A673 (cell line): ENCODE data around the gene HDAC10. TPM values are rescaled to one million over a fixed set of nuclear protein-coding genes. Genes with fewer than 3 reads are reported as not detected.

Experiments used
- BruUV-seq: library from RNA; stranded (reverse); fragments of 400-500 nt; replicated peaks from 2 replicates; lab custom pipeline; 2021; lab: Mats Ljungman, UMichigan
- CTCF ChIA-PET: fragments of 300-600 bp; sonication (Branson Sonifier 250); formaldehyde crosslinking; loops from one replicate; lab custom pipeline; 2022; ENCODE audit warnings: antibody characterized with exemption; lab: Charles Lee
- POLR2A ChIA-PET: fragments of 300-600 bp; sonication (Branson Sonifier 250); formaldehyde crosslinking; loops from one replicate; lab custom pipeline; 2022; ENCODE audit warnings: antibody characterized with exemption; ENCODE audit not compliant: low non-redundant PET; lab: Charles Lee
- DNase-seq: peaks from one replicate; pipeline ENCODE4 v3.0.0-alpha.2; 2015; ENCODE audit warnings: low spot score
- H3K27ac ChIP-seq: fragments of 200-600 bp; sonication (generic); 2 replicates; pipeline ENCODE4 v1.5.1; 2016; ENCODE audit warnings: mixed run types, low read depth, mild to moderate bottlenecking, mixed read lengths, antibody characterized with exemption, low read length; ENCODE audit not compliant: poor library complexity, severe bottlenecking
- H3K27me3 ChIP-seq: fragments of 200-600 bp; sonication (generic); replicated peaks from 2 replicates; pipeline ENCODE4 v1.6.1; 2017; ENCODE audit warnings: mixed run types, low read depth, mild to moderate bottlenecking, mixed read lengths, antibody characterized with exemption, low read length; ENCODE audit not compliant: insufficient read depth, poor library complexity
- H3K36me3 ChIP-seq: fragments of 200-600 bp; sonication (generic); 2 replicates; pipeline ENCODE4 v1.6.1; 2016; ENCODE audit warnings: mixed run types, mild to moderate bottlenecking, mixed read lengths, antibody characterized with exemption, low read length; ENCODE audit not compliant: insufficient read depth, poor library complexity, severe bottlenecking
- H3K4me1 ChIP-seq: fragments of 200-600 bp; sonication (generic); 2 replicates; pipeline ENCODE4 v1.6.1; 2017; ENCODE audit warnings: mixed run types, mild to moderate bottlenecking, mixed read lengths, antibody characterized with exemption, low read length; ENCODE audit not compliant: insufficient read depth, poor library complexity, severe bottlenecking
- H3K4me3 ChIP-seq: fragments of 200-600 bp; sonication (generic); 2 replicates; pipeline ENCODE4 v1.5.1; 2016; ENCODE audit warnings: low read depth, mixed run types, mild to moderate bottlenecking, mixed read lengths, low read length; ENCODE audit not compliant: poor library complexity, severe bottlenecking
- H3K9me3 ChIP-seq: fragments of 200-600 bp; sonication (generic); 2 replicates; pipeline ENCODE4 v1.6.1; 2016; ENCODE audit warnings: mixed run types, low read depth, mild to moderate bottlenecking, mixed read lengths, antibody characterized with exemption, low read length; ENCODE audit not compliant: poor library complexity, severe bottlenecking
- CTCF ChIP-seq: fragments of 300-800, 200-600 bp; sonication (generic); conservative IDR thresholded peaks from 2 replicates; pipeline ENCODE4 v1.5.1; 2017; ENCODE audit warnings: low read depth, mild to moderate bottlenecking, antibody characterized with exemption, low read length, moderate library complexity, mixed read lengths
- EZH2 ChIP-seq: fragments of 200-600 bp; sonication (generic); IDR thresholded peaks from 2 replicates; pipeline ENCODE4 v1.6.1; 2017; ENCODE audit warnings: borderline replicate concordance, low read depth, mild to moderate bottlenecking, mixed read lengths, antibody characterized with exemption, low read length; ENCODE audit not compliant: poor library complexity, severe bottlenecking
- intact Hi-C: fragments of 100-400 bp; cut with micrococcal nuclease; formaldehyde crosslinking; loops from one replicate; pipeline ENCODE4 v1.10.0; 2022; ENCODE audit not compliant: unreplicated experiment
- total RNA-seq: library from RNA; stranded (reverse); gene quantifications from 2 replicates; pipeline ENCODE4 v1.2.3, GENCODE V29; 2021

The HDAC10 gene
- total RNA-seq, 1 experiment from 2014 or later = 38.6 TPM

DNA sequence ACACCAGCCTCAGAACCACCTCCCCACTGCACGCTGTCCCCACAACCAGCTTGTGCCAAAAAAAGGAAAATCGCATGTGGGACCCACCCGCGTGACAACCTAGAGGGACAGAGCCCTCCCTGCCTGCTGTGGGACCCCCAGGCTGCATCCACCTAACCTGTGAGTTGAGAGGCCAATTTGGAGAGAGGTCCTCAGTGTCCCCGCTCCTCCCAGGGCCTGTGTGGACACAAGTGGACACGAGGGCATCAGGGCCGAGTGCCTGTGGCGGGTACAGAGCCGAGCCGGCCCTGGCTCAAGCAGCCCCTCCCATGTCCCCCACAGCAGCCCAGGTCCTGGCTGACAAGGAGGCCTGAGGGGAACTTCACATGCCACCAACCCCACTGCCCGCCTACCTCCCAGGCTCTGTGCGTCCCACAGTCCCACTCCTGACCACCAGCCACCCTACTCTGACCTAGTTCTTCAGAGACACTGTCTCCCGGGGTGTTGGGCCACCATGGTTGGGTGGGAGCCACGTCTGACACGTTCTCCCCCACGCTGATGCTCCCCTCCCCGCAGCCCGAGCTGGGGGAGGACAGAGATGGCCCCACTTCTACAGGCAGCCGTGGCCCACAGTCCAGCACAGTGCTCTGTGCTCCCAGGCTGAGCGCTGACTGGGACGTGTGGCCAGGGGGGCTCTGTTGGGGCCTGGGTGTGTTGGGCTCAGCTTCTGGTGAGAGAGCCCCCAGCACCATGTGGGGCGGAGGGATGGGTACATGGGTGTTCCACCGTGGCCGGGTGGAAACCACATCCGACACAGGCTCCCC lies 31.1 kb downstream of the HDAC10 start:
- POLR2A ChIA-PET = no interaction called here
- peaks cover 14% of the 10 kb centered on the region for H3K4me1 ChIP-seq

DNA sequence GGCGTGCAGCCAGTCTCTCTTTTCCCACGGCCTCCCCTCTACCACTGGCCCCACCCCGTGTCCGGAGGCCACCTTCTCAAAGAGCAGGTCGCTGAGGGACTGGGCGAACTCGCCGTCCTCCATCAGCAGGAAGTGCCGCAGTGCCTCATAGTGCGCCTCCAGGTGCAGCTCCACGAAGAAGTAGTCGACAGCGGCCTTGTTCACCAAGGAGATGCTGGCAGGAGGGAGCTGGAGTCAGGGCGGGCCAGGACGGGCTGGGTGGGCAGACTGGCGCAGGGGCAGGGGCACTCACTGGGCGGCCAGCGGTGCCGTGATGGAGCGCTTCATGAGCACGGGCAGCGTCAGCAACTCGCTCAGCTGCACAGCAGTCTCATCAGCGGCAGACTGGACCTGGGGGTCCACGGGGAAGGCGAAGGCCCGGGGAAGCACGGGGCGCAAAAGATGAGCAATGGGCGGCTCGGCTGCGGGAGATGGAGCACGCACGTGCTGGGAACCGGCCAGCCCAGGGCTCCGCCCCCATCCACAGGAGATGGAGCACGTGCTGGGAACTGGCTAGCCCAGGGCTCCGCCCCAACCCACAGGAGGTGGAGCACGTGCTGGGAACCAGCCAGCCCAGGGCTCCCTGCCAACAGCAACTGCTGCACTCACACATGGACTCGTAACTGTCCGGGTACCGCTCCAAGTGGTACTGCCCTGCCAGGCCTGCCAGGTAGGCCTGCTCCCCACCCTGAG lies 31.9 kb downstream of the HDAC10 start:
- intact Hi-C loops = no loop called here
- no TSS peak for BruUV-seq
- Histone ChIP-seq H3K9me3 (no peaks in the 10 kb centered on the region), H3K36me3 (peaks cover 74% of the 10 kb centered on the region), H3K4me1 (peaks cover 14% of the 10 kb centered on the region), H3K27me3 (no peaks in the 10 kb centered on the region), H3K27ac (no peak overlapping the region), H3K4me3 (no peak overlapping the region)
- peak; percentile 92 for DNase-seq
- CTCF ChIA-PET = no interaction called here
- TF ChIP-seq EZH2 = no peak
- no peak for TF ChIP-seq CTCF
- POLR2A ChIA-PET = no interaction called here

More for the DNA sequence above, 31.1 kb downstream of the HDAC10 start:
- no peak overlapping the region for H3K27ac ChIP-seq
- intact Hi-C loops = no loop called here
- no peak overlapping the region for H3K4me3 ChIP-seq
- H3K9me3 ChIP-seq = no peaks in the 10 kb centered on the region
- CTCF ChIA-PET = no interaction called here
- H3K36me3 ChIP-seq = peaks cover 77% of the 10 kb centered on the region
- no peaks in the 10 kb centered on the region for H3K27me3 ChIP-seq
- TF ChIP-seq EZH2 (no peak), CTCF (no peak)
- no peak for DNase-seq
- BruUV-seq = no TSS peak

GRCh38 chr22:50218153-50218995 lies 32.7 kb downstream of the HDAC10 start:
- CTCF ChIA-PET = no interaction called here
- H3K36me3 ChIP-seq = peaks cover 69% of the 10 kb centered on the region
- BruUV-seq = no TSS peak
- intact Hi-C loops = no loop called here
- no peak overlapping the region for H3K27ac ChIP-seq
- TF ChIP-seq CTCF (no peak), EZH2 (no peak)
- no peaks in the 10 kb centered on the region for H3K9me3 ChIP-seq
- peaks cover 14% of the 10 kb centered on the region for H3K4me1 ChIP-seq
- H3K27me3 ChIP-seq = no peaks in the 10 kb centered on the region
- DNase-seq = no peak
- POLR2A ChIA-PET = no interaction called here
- H3K4me3 ChIP-seq = no peak overlapping the region
